Panc1 (cell line): ENCODE data around the gene ZNF185.

Source experiments
- CTCF ChIP-seq: fragments of 450-650 bp; IDR thresholded peaks from 2 replicates; pipeline ENCODE4 v1.5.1; 2017; ENCODE audit warnings: mild to moderate bottlenecking
- POLR2AphosphoS5 ChIP-seq: IDR thresholded peaks from 2 replicates; pipeline ENCODE4 v1.6.1; 2012; ENCODE audit warnings: mild to moderate bottlenecking, low read depth, low read length, moderate library complexity
- REST ChIP-seq, 2 experiments: IDR thresholded peaks; 2 replicates each; pipeline ENCODE4 v1.6.1; 2011 to 2012; ENCODE audit warnings: low read depth in 2 of 2, control low read depth in 1 of 2, low read length in 1 of 2, mild to moderate bottlenecking in 1 of 2, moderate library complexity in 1 of 2; ENCODE audit not compliant: insufficient read depth in 1 of 2
- SIN3A ChIP-seq: IDR thresholded peaks from 2 replicates; pipeline ENCODE4 v1.6.1; 2012; ENCODE audit warnings: low read depth, mild to moderate bottlenecking, low read length, moderate library complexity, borderline replicate concordance; ENCODE audit not compliant: insufficient read depth

- TF ChIP-seq CTCF (no peak), SIN3A (no peak), POLR2AphosphoS5 (no peak), REST (IDR thresholded peaks at IDR 0.05; ENCODE audit: insufficient read depth in 1 of 2, low read depth in 2 of 2, low read length in 1 of 2) (no peak)
Observed at GRCh38 chrX:152876931-152877840, 20.7 kb upstream of the ZNF185 start.
